Measurements from ENCODE around the gene ADORA2A.

Gene ADORA2A

DNA sequence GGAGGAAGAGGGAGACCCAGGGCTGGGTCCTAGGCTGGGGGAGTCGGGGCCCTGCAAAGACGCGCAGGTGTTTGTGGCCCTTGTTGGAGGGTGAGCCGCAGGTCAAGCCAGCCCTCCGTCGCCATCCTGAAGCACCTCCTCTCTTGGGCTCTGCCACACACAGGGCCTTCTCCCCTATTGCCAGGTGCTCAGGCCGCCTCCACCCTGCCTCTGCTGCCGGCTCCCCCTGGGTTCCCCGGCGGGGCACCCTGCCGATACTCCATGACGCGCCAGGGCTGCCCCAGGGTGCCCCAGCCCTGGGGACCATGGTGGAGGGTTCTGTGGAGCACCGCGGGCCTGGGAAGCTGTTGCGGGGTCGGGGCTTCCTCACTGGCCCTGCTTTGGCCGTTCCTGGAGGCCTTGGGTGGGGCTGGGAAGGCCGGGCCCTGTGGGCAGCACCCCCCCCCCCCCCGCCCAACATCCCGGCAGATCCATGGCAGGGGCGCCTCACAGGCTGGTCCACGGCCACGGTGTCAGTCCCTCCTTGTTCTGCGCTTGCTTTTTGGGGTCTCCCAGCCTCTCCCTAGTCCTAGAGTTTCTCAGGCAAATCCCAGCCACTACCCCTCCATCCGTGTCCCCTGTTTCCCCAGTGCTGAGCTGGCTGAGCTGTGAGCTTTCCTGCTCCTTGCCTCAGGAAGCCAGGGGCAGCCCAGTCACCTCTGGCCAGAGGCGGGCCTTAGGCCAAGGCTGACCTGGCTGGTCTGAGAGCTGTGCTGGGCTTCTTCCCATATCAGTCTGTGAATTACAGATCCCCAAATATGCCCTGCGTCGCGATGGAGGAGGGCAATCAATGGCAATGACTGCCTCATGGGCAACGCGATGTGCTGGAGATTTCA, 2.3 kb upstream of the ADORA2A start:
- no peak for DNase-seq
- WGBS (ENCODE audit: insufficient coverage) = 93% methylated on average over 15 of the region's 32 CpGs
- Histone ChIP-seq H3K9me3 (ENCODE audit: control extremely low read depth in 1 of 5, control insufficient read depth in 4 of 5, insufficient read depth in 2 of 5, low read depth in 1 of 5, low read length in 4 of 5) (no peaks in the 10 kb centered on the region), H3K4me1 (ENCODE audit: control extremely low read depth in 1 of 4, control insufficient read depth in 4 of 4, insufficient read depth in 4 of 4, low read length in 3 of 4) (peaks cover 3 to 61% (median 51%) of the 10 kb centered on the region in 4 experiments), H3K27me3 (replicated peaks in 2 of 5; ENCODE audit: control insufficient read depth in 4 of 5, insufficient read depth in 5 of 5, low read length in 4 of 5) (peaks cover 0 to 11% (median 0%) of the 10 kb centered on the region in 5 experiments), H3K36me3 (ENCODE audit: control insufficient read depth in 4 of 4, insufficient read depth in 4 of 4, low read length in 3 of 4) (no peaks in the 10 kb centered on the region), H3K4me3 (ENCODE audit: control insufficient read depth in 1 of 7, extremely low read depth in 1 of 7, insufficient read depth in 4 of 7, low read depth in 2 of 7, low read length in 6 of 7) (peak overlapping the region in 1 of 7 experiments; percentile 56), H3K27ac (ENCODE audit: insufficient read depth in 1 of 2, low read depth in 1 of 2, low read length in 2 of 2, poor library complexity in 1 of 2, severe bottlenecking in 2 of 2) (no peak overlapping the region)
- ChIA-PET CTCF (interaction anchor here (0.7 to 11.0 kb wide), 15 partner anchors 9 to 125 kb away, joined by 3 to 109 read pairs (median 4); no protein-coding TSS in a partner anchor), POLR2A (interaction anchor here (0.6 kb wide), 1 partner anchor 86 kb away, joined by 3 read pairs; no protein-coding TSS in a partner anchor)

DNA sequence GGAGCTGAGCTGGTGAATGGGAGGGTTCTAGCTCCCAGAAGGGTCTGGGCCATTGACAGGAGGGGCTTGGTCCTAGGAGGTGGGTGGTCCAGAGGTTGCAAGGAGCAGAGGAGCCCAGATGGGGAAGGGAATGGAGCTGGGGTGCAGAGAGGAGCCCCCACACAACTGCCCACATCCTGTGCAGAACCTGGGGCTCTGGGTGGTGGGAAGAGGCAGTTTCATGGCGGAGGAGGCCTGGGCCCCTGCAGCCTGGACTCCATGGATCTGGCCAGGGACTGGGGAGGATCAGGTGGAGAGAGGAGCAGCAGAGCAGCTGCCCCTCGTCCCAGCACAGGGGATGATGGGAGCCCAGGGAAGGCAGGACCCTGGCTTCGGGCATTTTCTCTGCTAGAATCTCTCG, 963 bp upstream of the ADORA2A start:
- H3K36me3 ChIP-seq (ENCODE audit: control insufficient read depth in 4 of 4, insufficient read depth in 4 of 4, low read length in 3 of 4) = no peaks in the 10 kb centered on the region
- no peak overlapping the region for H3K27ac ChIP-seq (ENCODE audit: insufficient read depth in 1 of 2, low read depth in 1 of 2, low read length in 2 of 2, poor library complexity in 1 of 2, severe bottlenecking in 2 of 2)
- ChIA-PET POLR2A (interaction anchor here (0.6 kb wide), 1 partner anchor 82 kb away, joined by 4 read pairs; no protein-coding TSS in a partner anchor), CTCF (interaction anchor here (1.0 to 1.9 kb wide), 5 partner anchors 55 to 87 kb away, joined by 3 to 4 read pairs (median 3); no protein-coding TSS in a partner anchor)
- no peak for DNase-seq
- H3K27me3 ChIP-seq (replicated peaks in 2 of 5; ENCODE audit: control insufficient read depth in 4 of 5, insufficient read depth in 5 of 5, low read length in 4 of 5) = peaks cover 0 to 11% (median 0%) of the 10 kb centered on the region in 5 experiments
- 95% methylated on average over 3 of the region's 4 CpGs for WGBS (ENCODE audit: insufficient coverage)
- no peaks in the 10 kb centered on the region for H3K9me3 ChIP-seq (ENCODE audit: control extremely low read depth in 1 of 5, control insufficient read depth in 4 of 5, insufficient read depth in 2 of 5, low read depth in 1 of 5, low read length in 4 of 5)
- peaks cover 3 to 61% (median 53%) of the 10 kb centered on the region in 4 experiments for H3K4me1 ChIP-seq (ENCODE audit: control extremely low read depth in 1 of 4, control insufficient read depth in 4 of 4, insufficient read depth in 4 of 4, low read length in 3 of 4)
- no peak overlapping the region for H3K4me3 ChIP-seq (ENCODE audit: control insufficient read depth in 1 of 7, extremely low read depth in 1 of 7, insufficient read depth in 4 of 7, low read depth in 2 of 7, low read length in 6 of 7)

DNA sequence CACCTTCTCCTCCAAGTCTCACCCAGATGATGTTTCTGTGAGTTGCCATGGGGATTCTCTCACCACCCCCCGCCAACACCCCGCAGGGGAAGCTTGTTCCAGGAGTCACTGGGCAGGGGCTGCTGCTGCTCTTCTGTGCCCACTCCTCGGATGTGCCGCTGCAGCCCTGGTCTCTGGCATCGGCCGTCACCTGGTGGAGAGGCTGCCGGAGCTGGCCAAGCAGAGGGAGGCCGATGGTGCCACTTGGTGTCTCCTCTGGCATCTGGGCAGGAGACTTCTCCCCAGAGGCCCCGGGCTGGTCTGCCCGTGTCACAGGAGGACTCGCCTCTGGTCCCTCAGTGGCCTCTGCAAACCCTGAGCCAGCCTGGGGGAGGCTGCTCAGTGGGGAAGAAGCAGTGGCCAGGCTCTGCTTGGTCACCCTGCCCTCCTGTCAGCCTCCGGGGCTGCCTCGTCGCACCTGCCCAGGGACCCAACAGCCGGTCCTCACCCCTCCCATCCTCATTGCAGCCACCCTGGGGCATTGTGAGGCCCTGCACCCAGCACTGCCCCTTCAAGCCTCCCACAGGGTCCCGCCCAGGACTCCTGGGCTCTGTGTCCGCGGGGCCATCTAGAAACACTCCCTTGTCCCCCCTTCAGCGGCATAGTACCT, 424 bp upstream of the ADORA2A start:
- POLR2A ChIA-PET = interaction anchor here (0.6 to 0.9 kb wide), 2 partner anchors 38 to 94 kb away, joined by 3 read pairs; no protein-coding TSS in a partner anchor
- WGBS (ENCODE audit: insufficient coverage) = 77% methylated on average over 17 of the region's 19 CpGs
- DNase-seq = peak in 1 of 3 donors; percentile 37

DNA sequence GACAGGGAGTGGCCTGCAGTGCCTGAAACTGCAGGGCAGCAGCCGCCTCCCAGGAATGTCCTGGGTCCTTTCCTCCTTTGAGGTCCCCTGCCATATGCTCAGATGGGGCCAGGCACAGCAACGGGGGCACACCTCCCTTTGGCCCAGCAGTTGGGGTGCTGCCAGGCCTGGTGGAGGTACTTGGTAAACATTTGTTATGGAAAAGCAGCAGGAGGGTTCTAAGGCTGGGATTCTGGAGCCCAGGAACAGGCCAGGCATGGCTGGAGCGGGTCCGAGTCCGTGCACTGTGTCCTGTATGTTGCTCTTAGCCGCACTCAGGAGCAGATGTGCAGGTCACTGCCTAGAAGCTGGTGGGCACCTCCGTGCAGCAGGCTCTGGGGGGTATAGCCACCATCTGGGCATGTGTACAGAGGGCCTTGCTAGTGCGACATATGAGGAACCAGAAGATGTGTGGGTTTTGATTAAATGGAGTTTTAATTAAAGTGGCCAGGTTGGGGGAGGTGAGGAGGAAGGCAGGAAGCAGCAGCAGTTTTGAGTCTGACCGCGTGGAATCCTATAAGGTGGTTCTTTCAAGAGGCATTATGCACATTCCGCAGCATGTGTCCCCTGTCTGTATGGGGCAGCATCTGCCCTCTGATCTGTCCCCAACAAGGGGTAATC, 1.5 kb downstream of the ADORA2A start:
- no peaks in the 10 kb centered on the region for H3K9me3 ChIP-seq (ENCODE audit: control extremely low read depth in 1 of 5, control insufficient read depth in 4 of 5, insufficient read depth in 2 of 5, low read depth in 1 of 5, low read length in 4 of 5)
- ChIA-PET CTCF (interaction anchor here (1.0 to 4.1 kb wide), 3 partner anchors 20 to 100 kb away, joined by 3 to 13 read pairs (median 5); no protein-coding TSS in a partner anchor), POLR2A (no interaction called here)
- peaks cover 5 to 68% (median 63%) of the 10 kb centered on the region in 4 experiments for H3K4me1 ChIP-seq (ENCODE audit: control extremely low read depth in 1 of 4, control insufficient read depth in 4 of 4, insufficient read depth in 4 of 4, low read length in 3 of 4)
- DNase-seq = peak in 2 of 3 donors; percentile 84 to 87
- no peak overlapping the region for H3K27ac ChIP-seq (ENCODE audit: insufficient read depth in 1 of 2, low read depth in 1 of 2, low read length in 2 of 2, poor library complexity in 1 of 2, severe bottlenecking in 2 of 2)
- no peak overlapping the region for H3K4me3 ChIP-seq (ENCODE audit: control insufficient read depth in 1 of 7, extremely low read depth in 1 of 7, insufficient read depth in 4 of 7, low read depth in 2 of 7, low read length in 6 of 7)
- whole genome bisulfite sequencing (ENCODE audit: insufficient coverage) = 42% methylated on average over 9 of the region's 11 CpGs
- H3K27me3 ChIP-seq (replicated peaks in 2 of 5; ENCODE audit: control insufficient read depth in 4 of 5, insufficient read depth in 5 of 5, low read length in 4 of 5) = peaks cover 0 to 8% (median 0%) of the 10 kb centered on the region in 5 experiments
- H3K36me3 ChIP-seq (ENCODE audit: control insufficient read depth in 4 of 4, insufficient read depth in 4 of 4, low read length in 3 of 4) = no peaks in the 10 kb centered on the region

More for the DNA sequence above, 424 bp upstream of the ADORA2A start:
- Histone ChIP-seq H3K27ac (ENCODE audit: insufficient read depth in 1 of 2, low read depth in 1 of 2, low read length in 2 of 2, poor library complexity in 1 of 2, severe bottlenecking in 2 of 2) (no peak overlapping the region), H3K4me3 (ENCODE audit: control insufficient read depth in 1 of 7, extremely low read depth in 1 of 7, insufficient read depth in 4 of 7, low read depth in 2 of 7, low read length in 6 of 7) (no peak overlapping the region), H3K27me3 (replicated peaks in 2 of 5; ENCODE audit: control insufficient read depth in 4 of 5, insufficient read depth in 5 of 5, low read length in 4 of 5) (peaks cover 0 to 11% (median 0%) of the 10 kb centered on the region in 5 experiments), H3K9me3 (ENCODE audit: control extremely low read depth in 1 of 5, control insufficient read depth in 4 of 5, insufficient read depth in 2 of 5, low read depth in 1 of 5, low read length in 4 of 5) (no peaks in the 10 kb centered on the region), H3K4me1 (ENCODE audit: control extremely low read depth in 1 of 4, control insufficient read depth in 4 of 4, insufficient read depth in 4 of 4, low read length in 3 of 4) (peaks cover 3 to 61% (median 53%) of the 10 kb centered on the region in 4 experiments), H3K36me3 (ENCODE audit: control insufficient read depth in 4 of 4, insufficient read depth in 4 of 4, low read length in 3 of 4) (no peaks in the 10 kb centered on the region)
- CTCF ChIA-PET = interaction anchor here (1.0 to 4.1 kb wide), 8 partner anchors 54 to 99 kb away, joined by 3 to 13 read pairs (median 5); no protein-coding TSS in a partner anchor

DNA sequence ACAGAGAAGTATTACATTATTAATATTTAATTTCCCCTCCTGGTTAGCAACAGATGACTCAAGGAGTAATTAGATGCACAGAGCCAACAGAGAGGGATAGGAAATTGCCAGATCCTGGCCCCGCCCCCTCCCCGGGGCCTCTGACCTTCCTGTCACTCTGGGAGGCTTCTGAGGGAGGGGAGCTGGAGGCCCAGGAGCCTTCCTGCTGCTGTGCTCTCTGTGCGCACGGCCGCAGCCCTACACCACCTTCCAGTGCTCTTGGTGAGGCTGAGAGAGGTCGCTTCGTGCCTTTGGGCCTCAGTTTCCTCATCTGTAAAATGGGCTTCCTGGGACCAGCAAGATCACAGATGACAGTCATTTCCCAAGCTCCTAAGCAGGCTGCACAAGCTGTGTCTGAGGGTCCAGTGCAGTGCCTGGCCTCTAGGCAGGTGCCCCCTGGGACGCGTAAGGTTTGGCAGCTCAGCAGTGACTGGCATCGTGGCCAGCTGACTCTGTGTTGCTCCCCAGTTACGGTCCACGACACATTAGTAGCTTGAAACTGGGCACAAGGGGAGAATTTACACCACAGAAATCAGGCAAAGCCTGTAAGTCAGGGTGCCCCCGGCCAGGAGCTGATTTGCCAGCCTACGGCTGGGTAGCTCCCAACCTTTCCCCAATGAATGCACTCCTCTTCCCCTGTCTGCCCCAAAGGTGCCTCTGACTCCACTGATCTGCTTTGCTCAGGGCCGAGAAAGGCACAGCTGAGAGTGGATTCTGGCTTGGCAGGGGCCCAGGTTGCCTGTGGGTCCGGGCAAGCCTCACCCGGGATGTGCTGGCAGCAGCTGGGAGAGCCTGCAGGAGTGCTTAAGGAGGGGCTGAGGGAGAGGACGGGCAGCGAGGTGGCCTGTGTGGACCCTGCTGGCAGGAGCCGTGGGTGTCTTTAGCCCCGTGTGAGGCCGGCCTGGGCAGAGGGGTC, 2.3 kb downstream of the ADORA2A start:
- WGBS (ENCODE audit: insufficient coverage) = 95% methylated on average over 17 of the region's 22 CpGs
- no peaks in the 10 kb centered on the region for H3K36me3 ChIP-seq (ENCODE audit: control insufficient read depth in 4 of 4, insufficient read depth in 4 of 4, low read length in 3 of 4)

More for the DNA sequence above, 2.3 kb downstream of the ADORA2A start:
- POLR2A ChIA-PET = no interaction called here
- Histone ChIP-seq H3K9me3 (ENCODE audit: control extremely low read depth in 1 of 5, control insufficient read depth in 4 of 5, insufficient read depth in 2 of 5, low read depth in 1 of 5, low read length in 4 of 5) (no peaks in the 10 kb centered on the region), H3K4me3 (ENCODE audit: control insufficient read depth in 1 of 7, extremely low read depth in 1 of 7, insufficient read depth in 4 of 7, low read depth in 2 of 7, low read length in 6 of 7) (no peak overlapping the region), H3K4me1 (ENCODE audit: control extremely low read depth in 1 of 4, control insufficient read depth in 4 of 4, insufficient read depth in 4 of 4, low read length in 3 of 4) (peaks cover 7 to 68% (median 64%) of the 10 kb centered on the region in 4 experiments), H3K27me3 (replicated peaks in 2 of 5; ENCODE audit: control insufficient read depth in 4 of 5, insufficient read depth in 5 of 5, low read length in 4 of 5) (peaks cover 0 to 1% (median 0%) of the 10 kb centered on the region in 5 experiments), H3K27ac (ENCODE audit: insufficient read depth in 1 of 2, low read depth in 1 of 2, low read length in 2 of 2, poor library complexity in 1 of 2, severe bottlenecking in 2 of 2) (no peak overlapping the region)
- CTCF ChIA-PET = interaction anchor here (1.0 to 4.1 kb wide), 5 partner anchors 19 to 99 kb away, joined by 3 to 13 read pairs (median 3); no protein-coding TSS in a partner anchor
- DNase-seq = no peak

Measured in common myeloid progenitor, CD34-positive (primary cell).